GM13977 (cell line): ENCODE results near the gene MMP15.

Experiments used
- DNase-seq: peaks from one replicate; pipeline ENCODE4 v3.0.0; 2012; ENCODE audit warnings: low spot score
- CTCF ChIP-seq: IDR thresholded peaks from 2 replicates; pipeline ENCODE4 v1.5.1; 2012; ENCODE audit warnings: mild to moderate bottlenecking, control low read depth; ENCODE audit not compliant: insufficient read depth; ENCODE audit errors: extremely low read depth, missing control alignments
- in situ Hi-C: fragments of 300-500 bp; cut with MboI; formaldehyde crosslinking; loops from one replicate; pipeline ENCODE4 v1.12.0; 2022; ENCODE audit warnings: low sequenced_read_pairs, low pct_unique_long_range_greater_than_20kb, mixed read lengths, inconsistent platforms; ENCODE audit not compliant: unreplicated experiment

MMP15 gene

DNA sequence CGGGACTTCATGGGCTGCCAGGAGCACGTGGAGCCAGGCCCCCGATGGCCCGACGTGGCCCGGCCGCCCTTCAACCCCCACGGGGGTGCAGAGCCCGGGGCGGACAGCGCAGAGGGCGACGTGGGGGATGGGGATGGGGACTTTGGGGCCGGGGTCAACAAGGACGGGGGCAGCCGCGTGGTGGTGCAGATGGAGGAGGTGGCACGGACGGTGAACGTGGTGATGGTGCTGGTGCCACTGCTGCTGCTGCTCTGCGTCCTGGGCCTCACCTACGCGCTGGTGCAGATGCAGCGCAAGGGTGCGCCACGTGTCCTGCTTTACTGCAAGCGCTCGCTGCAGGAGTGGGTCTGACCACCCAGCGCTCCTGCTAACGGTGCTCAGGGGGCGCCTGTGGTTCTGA, 19.5 kb downstream of the MMP15 start:
- DNase-seq: no peak
- no peak for TF ChIP-seq CTCF
- in situ Hi-C loops: no loop called here

- in situ Hi-C loops: no loop called here
- no peak for DNase-seq
- no peak for TF ChIP-seq CTCF
Measured at GRCh38 chr16:58046054-58046881, 20.7 kb downstream of the MMP15 start.

- in situ Hi-C loops: no loop called here
- no peak for DNase-seq
Measured at GRCh38 chr16:58046936-58047335, 21.4 kb downstream of the MMP15 start.

GRCh38 chr16:58047557-58048348, 22.2 kb downstream of the MMP15 start:
- in situ Hi-C loops: no loop called here

More at GRCh38 chr16:58046936-58047335, 21.4 kb downstream of the MMP15 start:
- TF ChIP-seq CTCF: no peak

DNA sequence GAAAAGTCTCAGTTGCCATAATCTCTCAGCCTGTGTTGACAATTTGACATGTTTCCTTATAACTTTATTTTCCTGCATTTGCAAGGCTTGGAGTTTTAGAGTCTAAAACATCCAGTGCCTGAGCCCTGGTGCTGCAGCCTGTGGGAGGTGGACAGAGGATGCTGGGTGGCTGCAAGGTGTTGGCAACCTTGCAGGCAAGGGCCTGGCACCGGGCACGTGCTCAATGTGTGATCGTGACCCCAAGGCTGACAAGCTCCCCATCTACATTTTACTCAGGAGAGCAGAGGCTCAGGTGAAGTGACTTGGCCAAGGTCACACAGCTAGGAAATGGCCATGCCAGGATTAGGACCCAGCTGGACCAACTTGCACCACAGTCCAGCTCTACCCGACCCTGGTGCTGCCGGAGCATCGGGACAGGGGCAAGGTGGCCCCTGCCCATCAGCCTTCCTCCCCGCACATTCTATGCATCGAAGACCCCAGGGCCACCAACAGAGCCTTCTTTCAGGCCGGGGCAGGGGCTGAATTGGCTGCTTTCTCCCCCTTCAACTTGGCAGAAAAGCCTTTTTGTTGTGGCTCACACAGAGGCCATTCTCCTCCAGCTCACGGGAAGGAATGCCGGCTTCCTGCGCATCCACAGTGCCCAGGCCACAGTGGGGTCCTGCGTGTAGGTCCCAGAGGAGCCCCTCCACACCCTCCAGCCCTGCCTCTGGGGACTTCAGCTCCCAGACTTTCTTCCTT, 23.1 kb downstream of the MMP15 start:
- DNase-seq: no peak
- in situ Hi-C loops: no loop called here
- TF ChIP-seq CTCF: no peak

More at GRCh38 chr16:58047557-58048348, 22.2 kb downstream of the MMP15 start:
- no peak for DNase-seq
- TF ChIP-seq CTCF: no peak
